H9 (cell line): ENCODE measurements around the gene RIIAD1. TPM values are rescaled to one million over a fixed set of nuclear protein-coding genes. Genes with fewer than 3 reads are reported as not detected.

ENCODE experiments used
- DNase-seq: peaks from one replicate; pipeline ENCODE4 v3.0.0-alpha.2; 2017
- H2AFZ ChIP-seq: one replicate; pipeline ENCODE4 v1.6.1; 2013; ENCODE audit warnings: mild to moderate bottlenecking, low read length, control low read depth, moderate library complexity
- H2AK5ac ChIP-seq: 2 replicates; pipeline ENCODE4 v1.6.1; 2013; ENCODE audit warnings: low read length, control low read depth, mixed read lengths; ENCODE audit not compliant: insufficient read length
- H2BK120ac ChIP-seq: one replicate; pipeline ENCODE4 v1.6.1; 2013; ENCODE audit warnings: low read depth, mild to moderate bottlenecking, low read length, control low read depth, inconsistent platforms; ENCODE audit not compliant: poor library complexity, severe bottlenecking
- H2BK12ac ChIP-seq: 2 replicates; pipeline ENCODE4 v1.6.1; 2013; ENCODE audit warnings: low read length, control low read depth, mixed read lengths, low read depth; ENCODE audit not compliant: insufficient read length
- H2BK15ac ChIP-seq: 2 replicates; pipeline ENCODE4 v1.6.1; 2013; ENCODE audit warnings: low read depth, low read length, control low read depth
- H2BK20ac ChIP-seq: one replicate; pipeline ENCODE4 v1.6.1; 2013; ENCODE audit warnings: low read depth, mild to moderate bottlenecking, low read length, control low read depth, inconsistent platforms; ENCODE audit not compliant: poor library complexity, severe bottlenecking
- H2BK5ac ChIP-seq: 2 replicates; pipeline ENCODE4 v1.6.1; 2013; ENCODE audit warnings: low read length, control low read depth, mixed read lengths; ENCODE audit not compliant: insufficient read length
- H3K14ac ChIP-seq: 2 replicates; pipeline ENCODE4 v1.6.1; 2013; ENCODE audit warnings: low read length, control low read depth; ENCODE audit not compliant: insufficient read depth
- H3K18ac ChIP-seq: 2 replicates; pipeline ENCODE4 v1.6.1; 2013; ENCODE audit warnings: low read depth, mild to moderate bottlenecking, mixed read lengths, low read length, control low read depth; ENCODE audit not compliant: insufficient read length
- H3K23ac ChIP-seq: 2 replicates; pipeline ENCODE4 v1.6.1; 2013; ENCODE audit warnings: low read length, control low read depth, mixed read lengths, low read depth; ENCODE audit not compliant: insufficient read length
- H3K23me2 ChIP-seq: 2 replicates; pipeline ENCODE4 v1.6.1; 2013; ENCODE audit warnings: low read depth, mild to moderate bottlenecking, mixed read lengths, low read length, control low read depth; ENCODE audit not compliant: insufficient read length, poor library complexity, severe bottlenecking
- H3K27ac ChIP-seq: 2 replicates; pipeline ENCODE4 v1.5.1; 2013; ENCODE audit warnings: low read length, control low read depth, mixed read lengths, low read depth; ENCODE audit not compliant: insufficient read length
- H3K27me3 ChIP-seq: 2 replicates; pipeline ENCODE4 v1.6.1; 2013; ENCODE audit warnings: low read length, control low read depth, inconsistent platforms; ENCODE audit not compliant: insufficient read depth
- H3K4ac ChIP-seq: 2 replicates; pipeline ENCODE4 v1.6.1; 2013; ENCODE audit warnings: low read depth, mild to moderate bottlenecking, control low read depth, inconsistent platforms, low read length, moderate library complexity
- H3K4me1 ChIP-seq: 2 replicates; pipeline ENCODE4 v1.6.1; 2013; ENCODE audit warnings: low read length, control low read depth, inconsistent platforms; ENCODE audit not compliant: insufficient read depth
- H3K4me2 ChIP-seq: 2 replicates; pipeline ENCODE4 v1.6.1; 2013; ENCODE audit warnings: low read length, control low read depth, mixed read lengths; ENCODE audit not compliant: insufficient read length, insufficient read depth
- H3K56ac ChIP-seq: 2 replicates; pipeline ENCODE4 v1.6.1; 2013; ENCODE audit warnings: low read depth, mild to moderate bottlenecking, mixed read lengths, low read length, control low read depth; ENCODE audit not compliant: insufficient read length
- H3K79me1 ChIP-seq: 2 replicates; pipeline ENCODE4 v1.6.1; 2013; ENCODE audit warnings: low read depth, mild to moderate bottlenecking, moderate library complexity, low read length, control low read depth, inconsistent platforms; ENCODE audit not compliant: insufficient read depth, poor library complexity, severe bottlenecking
- H3K79me2 ChIP-seq: 2 replicates; pipeline ENCODE4 v1.6.1; 2013; ENCODE audit warnings: low read length, control low read depth, inconsistent platforms; ENCODE audit not compliant: insufficient read depth
- H3K9ac ChIP-seq: 2 replicates; pipeline ENCODE4 v1.6.1; 2013; ENCODE audit warnings: low read length, control low read depth, mixed read lengths; ENCODE audit not compliant: insufficient read length; ENCODE audit errors: extremely low read depth
- H3K9me3 ChIP-seq: one replicate; pipeline ENCODE4 v1.6.1; 2013; ENCODE audit warnings: low read depth, low read length, inconsistent platforms; ENCODE audit not compliant: control insufficient read depth
- H3T11ph ChIP-seq: one replicate; pipeline ENCODE4 v1.6.1; 2013; ENCODE audit warnings: mild to moderate bottlenecking, low read length, control low read depth, inconsistent platforms
- H4K20me1 ChIP-seq: one replicate; pipeline ENCODE4 v1.6.1; 2013; ENCODE audit not compliant: control insufficient read depth, insufficient read length, insufficient read depth
- H4K5ac ChIP-seq: 2 replicates; pipeline ENCODE4 v1.6.1; 2013; ENCODE audit warnings: low read depth, mild to moderate bottlenecking, mixed read lengths, low read length, control low read depth; ENCODE audit not compliant: insufficient read length
- H4K8ac ChIP-seq: replicated peaks from 2 replicates; pipeline ENCODE4 v1.6.1; 2013; ENCODE audit warnings: low read length, control low read depth, mixed read lengths, low read depth; ENCODE audit not compliant: insufficient read length
- H4K91ac ChIP-seq: 2 replicates; pipeline ENCODE4 v1.6.1; 2013; ENCODE audit warnings: low read depth, mild to moderate bottlenecking, moderate library complexity, mixed read lengths, low read length, control low read depth; ENCODE audit not compliant: insufficient read length
- H3K27ac Mint-ChIP-seq, 3 experiments: 2 replicates in 2 of 3; 3 replicates in 1 of 3; pipeline ENCODE4 v1.8.0; 2020 to 2021; ENCODE audit warnings: mixed read lengths in 3 of 3, mild to moderate bottlenecking in 1 of 3, moderate library complexity in 1 of 3
- H3K27me3 Mint-ChIP-seq: 2 replicates; pipeline ENCODE4 v1.8.0; 2021; ENCODE audit warnings: low read depth, mild to moderate bottlenecking, moderate library complexity, mixed read lengths
- H3K36me3 Mint-ChIP-seq, 3 experiments: 2 replicates in 2 of 3; 3 replicates in 1 of 3; pipeline ENCODE4 v1.8.0; 2020 to 2021; ENCODE audit warnings: low read depth in 3 of 3, mixed read lengths in 3 of 3; ENCODE audit not compliant: insufficient read depth in 1 of 3
- H3K4me1 Mint-ChIP-seq, 2 experiments: 2 replicates each; pipeline ENCODE4 v1.8.0; 2020; ENCODE audit warnings: mixed read lengths in 2 of 2
- H3K4me3 Mint-ChIP-seq, 2 experiments: 2 replicates in 1 of 2; 3 replicates in 1 of 2; pipeline ENCODE4 v1.8.0; 2020 to 2021; ENCODE audit warnings: mild to moderate bottlenecking in 2 of 2, mixed read lengths in 2 of 2, moderate library complexity in 1 of 2
- H3K9me3 Mint-ChIP-seq, 2 experiments: 2 replicates in 1 of 2; 3 replicates in 1 of 2; pipeline ENCODE4 v1.8.0; 2020; ENCODE audit warnings: mild to moderate bottlenecking in 2 of 2, mixed read lengths in 2 of 2, moderate library complexity in 1 of 2
- total RNA-seq: library from RNA; stranded (reverse); gene quantifications from 2 replicates; pipeline ENCODE4 v1.2.1, GENCODE V29; 2021
- TF ChIP-seq, protein P1 (sequence below): fragments of 200-600 bp; sonication (generic); conservative IDR thresholded peaks from 3 replicates; pipeline ENCODE4 v1.8.0; 2021; ENCODE audit warnings: antibody characterized with exemption, mild to moderate bottlenecking

The RIIAD1 gene
- total RNA-seq, 1 experiment from 2014 or later = 1.4 TPM

DNA sequence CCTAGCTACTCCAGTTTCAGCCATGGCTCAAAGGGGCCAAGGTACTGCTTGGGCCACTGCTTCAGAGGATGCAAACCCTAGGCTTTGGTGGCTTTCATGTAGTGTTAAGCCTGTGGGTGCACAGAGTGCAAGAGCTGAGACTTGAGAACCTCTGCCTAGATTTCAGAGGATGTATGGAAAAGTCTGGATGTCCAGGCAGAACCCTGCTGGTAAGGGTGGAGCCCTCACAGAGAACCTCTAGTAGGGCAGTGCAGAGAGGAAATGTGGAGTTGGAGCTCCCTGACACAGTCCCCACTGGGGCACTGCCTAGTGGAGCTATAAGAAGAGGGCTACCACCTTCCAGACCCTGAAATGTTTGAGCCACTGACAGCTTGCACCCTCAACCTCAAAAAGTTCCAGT is 16.2 kb downstream of the RIIAD1 start:
- Histone ChIP-seq H3K4ac (no peak overlapping the region), H3K18ac (no peak overlapping the region), H4K8ac (no peak overlapping the region), H2BK20ac (no peak overlapping the region), H3K9ac (no peak overlapping the region), H2BK15ac (no peak overlapping the region), H3K56ac (no peak overlapping the region), H3K27me3 (no peaks in the 10 kb centered on the region), H3T11ph (no peak overlapping the region), H2BK5ac (no peak overlapping the region), H4K5ac (no peak overlapping the region), H3K4me2 (no peak overlapping the region), H3K23me2 (no peaks in the 10 kb centered on the region), H3K14ac (no peak overlapping the region), H2AK5ac (no peak overlapping the region), H2BK12ac (no peak overlapping the region), H4K91ac (no peak overlapping the region), H3K9me3 (peaks cover 16% of the 10 kb centered on the region), H3K4me1 (no peaks in the 10 kb centered on the region), H3K79me1 (no peaks in the 10 kb centered on the region), H3K23ac (no peak overlapping the region), H2BK120ac (no peak overlapping the region), H3K79me2 (no peaks in the 10 kb centered on the region), H3K27ac (no peak overlapping the region), H2AFZ (no peak overlapping the region), H4K20me1 (no peaks in the 10 kb centered on the region)
- Mint-ChIP-seq H3K27me3 (peaks cover 5% of the 10 kb centered on the region; the same call in 1 of the 2 replicates), H3K4me1 (peaks cover 10 to 12% of the 10 kb centered on the region in 2 experiments), H3K36me3 (peaks cover 7 to 22% (median 18%) of the 10 kb centered on the region in 3 experiments; a peak in 5 of 7 replicates), H3K4me3 (no peak overlapping the region), H3K9me3 (peaks cover 18 to 27% of the 10 kb centered on the region in 2 experiments), H3K27ac (no peak overlapping the region)
- TF ChIP-seq, protein P1, sequence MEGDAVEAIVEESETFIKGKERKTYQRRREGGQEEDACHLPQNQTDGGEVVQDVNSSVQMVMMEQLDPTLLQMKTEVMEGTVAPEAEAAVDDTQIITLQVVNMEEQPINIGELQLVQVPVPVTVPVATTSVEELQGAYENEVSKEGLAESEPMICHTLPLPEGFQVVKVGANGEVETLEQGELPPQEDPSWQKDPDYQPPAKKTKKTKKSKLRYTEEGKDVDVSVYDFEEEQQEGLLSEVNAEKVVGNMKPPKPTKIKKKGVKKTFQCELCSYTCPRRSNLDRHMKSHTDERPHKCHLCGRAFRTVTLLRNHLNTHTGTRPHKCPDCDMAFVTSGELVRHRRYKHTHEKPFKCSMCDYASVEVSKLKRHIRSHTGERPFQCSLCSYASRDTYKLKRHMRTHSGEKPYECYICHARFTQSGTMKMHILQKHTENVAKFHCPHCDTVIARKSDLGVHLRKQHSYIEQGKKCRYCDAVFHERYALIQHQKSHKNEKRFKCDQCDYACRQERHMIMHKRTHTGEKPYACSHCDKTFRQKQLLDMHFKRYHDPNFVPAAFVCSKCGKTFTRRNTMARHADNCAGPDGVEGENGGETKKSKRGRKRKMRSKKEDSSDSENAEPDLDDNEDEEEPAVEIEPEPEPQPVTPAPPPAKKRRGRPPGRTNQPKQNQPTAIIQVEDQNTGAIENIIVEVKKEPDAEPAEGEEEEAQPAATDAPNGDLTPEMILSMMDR = no peak
- DNase-seq = no peak
